Measurements from ENCODE around the gene RANBP3. TPM values are rescaled to one million over a fixed set of nuclear protein-coding genes. Genes with fewer than 3 reads are reported as not detected.
"Not testable (repeated sequence)": the region's sequence is repeated elsewhere in the genome, so short reads cannot be mapped to it uniquely, and the experiment has no call there.

Gene RANBP3
- total and polyA plus RNA-seq, 2 experiments from 2014 or later: 40.2 to 98.3 TPM

- H4K20me1 ChIP-seq (replicated peaks; ENCODE audit: insufficient read depth): no peaks in the 10 kb centered on the region
- H3K4me1 Mint-ChIP-seq: no peaks in the 10 kb centered on the region
- no peaks in the 10 kb centered on the region for H3K79me2 ChIP-seq (replicated peaks; ENCODE audit: insufficient read depth)
- no peaks in the 10 kb centered on the region for H3K9me2 ChIP-seq (ENCODE audit: insufficient read depth)
- H3K4me1 ChIP-seq (ENCODE audit: insufficient read depth): no peaks in the 10 kb centered on the region
- H3K36me3 Mint-ChIP-seq (ENCODE audit: low read depth): no peaks in the 10 kb centered on the region
- no peak overlapping the region for H3K27ac Mint-ChIP-seq
- ATAC-seq (no peak), DNase-seq (ENCODE audit: low spot score) (no peak)
- no peak overlapping the region for H3K27ac ChIP-seq (ENCODE audit: low read depth)
- TF ChIP-seq ZNF331 (CRISPR knock-in tag; IDR thresholded peaks at IDR 0.05; ENCODE audit: low read depth): no peak
- no peak for TF ChIP-seq EZH2 (IDR thresholded peaks at IDR 0.05; ENCODE audit: low read depth, unreplicated experiment)
- peaks cover 6% of the 10 kb centered on the region for H3K27me3 Mint-ChIP-seq (ENCODE audit: insufficient read depth, low read depth, poor library complexity)
- no peaks in the 10 kb centered on the region for H3F3A ChIP-seq (replicated peaks; ENCODE audit: low read depth)
- no peaks in the 10 kb centered on the region; the same call in 2 of the 3 replicates for H3K9me3 Mint-ChIP-seq
- H3K4me2 ChIP-seq: no peak overlapping the region
- H3K4me3 Mint-ChIP-seq: no peak overlapping the region
- H3K4me3 ChIP-seq: no peak overlapping the region
- no peak overlapping the region for H2AFZ ChIP-seq
- no peaks in the 10 kb centered on the region for H3K36me3 ChIP-seq (ENCODE audit: insufficient read depth)
- no peaks in the 10 kb centered on the region for H3K27me3 ChIP-seq (ENCODE audit: insufficient read depth)
Observed at GRCh38 chr19:6006896-6007295, 29.0 kb upstream of the RANBP3 start.

GRCh38 chr19:6006070-6006446 lies 28.1 kb upstream of the RANBP3 start:
- not testable (repeated sequence) for H3K36me3 Mint-ChIP-seq (ENCODE audit: low read depth); H3K9me3 Mint-ChIP-seq; ATAC-seq; H3F3A ChIP-seq (replicated peaks; ENCODE audit: low read depth); H4K20me1 ChIP-seq (replicated peaks; ENCODE audit: insufficient read depth); H3K27me3 Mint-ChIP-seq (ENCODE audit: insufficient read depth, low read depth, poor library complexity); H3K27ac Mint-ChIP-seq; DNase-seq (ENCODE audit: low spot score); H3K9me2 ChIP-seq (ENCODE audit: insufficient read depth); H3K27me3 ChIP-seq (ENCODE audit: insufficient read depth); H3K4me1 ChIP-seq (ENCODE audit: insufficient read depth); H3K4me1 Mint-ChIP-seq; H3K4me3 Mint-ChIP-seq; H3K79me2 ChIP-seq (replicated peaks; ENCODE audit: insufficient read depth); H3K4me3 ChIP-seq; H3K4me2 ChIP-seq; H2AFZ ChIP-seq; H3K27ac ChIP-seq (ENCODE audit: low read depth); H3K36me3 ChIP-seq (ENCODE audit: insufficient read depth)

DNA sequence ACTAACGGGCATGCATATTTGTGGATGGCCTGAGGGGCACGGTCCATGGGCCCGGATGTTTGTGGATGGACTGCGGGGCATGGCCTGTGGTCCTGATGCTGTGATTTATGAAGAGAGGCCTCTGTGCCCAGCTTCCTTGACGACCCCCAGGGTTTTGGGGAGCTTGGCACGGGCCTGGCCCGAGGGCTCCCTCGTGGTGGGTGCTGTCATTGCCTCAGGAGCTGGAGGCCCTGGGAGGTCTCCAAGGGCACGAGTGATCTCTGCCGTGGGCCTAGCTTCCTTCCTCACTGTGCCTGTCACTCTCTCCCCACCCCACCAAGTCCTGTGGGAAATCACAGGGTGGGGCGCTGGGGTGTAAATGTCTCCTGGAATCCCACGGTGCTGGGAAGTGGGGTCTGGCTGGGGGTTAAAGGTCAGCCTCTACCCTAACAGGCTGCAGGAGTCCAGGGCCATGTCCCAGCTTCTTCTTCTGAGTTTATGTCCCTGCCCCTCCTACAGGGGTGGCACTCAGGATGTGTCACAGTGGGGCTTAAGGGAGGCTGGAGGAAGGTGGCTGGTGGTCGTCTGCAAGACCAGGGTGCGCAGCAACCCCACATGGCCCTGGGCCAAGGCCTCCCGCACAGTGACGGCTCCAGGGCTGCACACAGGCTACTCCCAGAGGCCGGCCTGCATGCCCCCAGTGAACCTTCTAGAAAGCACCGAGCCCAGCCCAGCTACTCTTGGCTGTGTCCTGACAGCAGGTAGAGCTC lies 27.6 kb upstream of the RANBP3 start:
- no peaks in the 10 kb centered on the region for H3K9me2 ChIP-seq (ENCODE audit: insufficient read depth)
- H4K20me1 ChIP-seq (replicated peaks; ENCODE audit: insufficient read depth): no peaks in the 10 kb centered on the region
- no peak overlapping the region for H3K4me3 ChIP-seq
- no peak overlapping the region for H3K4me2 ChIP-seq
- ATAC-seq (no peak), DNase-seq (ENCODE audit: low spot score) (no peak)
- H3K9me3 Mint-ChIP-seq: peaks cover 2% of the 10 kb centered on the region; the same call in 2 of the 3 replicates
- H3F3A ChIP-seq (replicated peaks; ENCODE audit: low read depth): no peaks in the 10 kb centered on the region
- no peaks in the 10 kb centered on the region for H3K36me3 Mint-ChIP-seq (ENCODE audit: low read depth)
- H3K27ac Mint-ChIP-seq: no peak overlapping the region
- no peaks in the 10 kb centered on the region for H3K4me1 ChIP-seq (ENCODE audit: insufficient read depth)
- H2AFZ ChIP-seq: no peak overlapping the region
- no peaks in the 10 kb centered on the region for H3K36me3 ChIP-seq (ENCODE audit: insufficient read depth)
- peaks cover 4% of the 10 kb centered on the region for H3K27me3 Mint-ChIP-seq (ENCODE audit: insufficient read depth, low read depth, poor library complexity)
- no peak overlapping the region for H3K27ac ChIP-seq (ENCODE audit: low read depth)
- H3K79me2 ChIP-seq (replicated peaks; ENCODE audit: insufficient read depth): no peaks in the 10 kb centered on the region
- H3K27me3 ChIP-seq (ENCODE audit: insufficient read depth): no peaks in the 10 kb centered on the region
- no peak overlapping the region for H3K4me3 Mint-ChIP-seq
- H3K4me1 Mint-ChIP-seq: no peaks in the 10 kb centered on the region
- TF ChIP-seq EZH2 (IDR thresholded peaks at IDR 0.05; ENCODE audit: low read depth, unreplicated experiment): no peak
- TF ChIP-seq STAT1 (IDR thresholded peaks at IDR 0.05; ENCODE audit: unreplicated experiment): no peak
- no peak for TF ChIP-seq ZNF114 (CRISPR knock-in tag; IDR thresholded peaks at IDR 0.05)
- no peak for TF ChIP-seq ZNF462 (CRISPR knock-in tag; IDR thresholded peaks at IDR 0.05)
- TF ChIP-seq ZNF331 (CRISPR knock-in tag; IDR thresholded peaks at IDR 0.05; ENCODE audit: low read depth): no peak
- no peak for TF ChIP-seq REST (IDR thresholded peaks at IDR 0.05; ENCODE audit: unreplicated experiment)
